ENCODE measurements around the gene HOXA11.

HOXA11 gene

GRCh38 chr7:27165996-27166530 is 19.0 kb downstream of the HOXA11 start:
- H3K4me3 ChIP-seq (ENCODE audit: low read depth, low read length) = peak overlapping the region; percentile 9; the same call in 1 of the 2 replicates
- TF ChIP-seq CTCF (IDR thresholded peaks at IDR 0.05; ENCODE audit: control insufficient read depth, extremely low read depth, insufficient read depth) = no peak

GRCh38 chr7:27165089-27165995 is 19.7 kb downstream of the HOXA11 start, which contains the start of gene HOXA9:
TSS of gene HOXA9 (minus strand) at chr7:27165537. CDS start at chr7:27165457, 80 bp downstream.
- DNase-seq (ENCODE audit: low read depth) = no peak
- TF ChIP-seq CTCF (IDR thresholded peaks at IDR 0.05; ENCODE audit: control insufficient read depth, extremely low read depth, insufficient read depth) = no peak
- peak within 1 kb of the TSS; percentile 9; the same call in 1 of the 2 replicates for H3K4me3 ChIP-seq (ENCODE audit: low read depth, low read length)

More at GRCh38 chr7:27165996-27166530, 19.0 kb downstream of the HOXA11 start:
- DNase-seq (ENCODE audit: low read depth) = no peak

GRCh38 chr7:27164367-27165088 is 20.5 kb downstream of the HOXA11 start:
- no peak for TF ChIP-seq CTCF (IDR thresholded peaks at IDR 0.05; ENCODE audit: control insufficient read depth, extremely low read depth, insufficient read depth)
- no peak for DNase-seq (ENCODE audit: low read depth)
- no peak overlapping the region for H3K4me3 ChIP-seq (ENCODE audit: low read depth, low read length)

GRCh38 chr7:27164045-27164366 is 21.0 kb downstream of the HOXA11 start:
- no peak overlapping the region for H3K4me3 ChIP-seq (ENCODE audit: low read depth, low read length)
- TF ChIP-seq CTCF (IDR thresholded peaks at IDR 0.05; ENCODE audit: control insufficient read depth, extremely low read depth, insufficient read depth) = no peak
- DNase-seq (ENCODE audit: low read depth) = no peak

GRCh38 chr7:27163288-27164044 is 21.6 kb downstream of the HOXA11 start:
- DNase-seq (ENCODE audit: low read depth) = no peak
- H3K4me3 ChIP-seq (ENCODE audit: low read depth, low read length) = no peak overlapping the region
- TF ChIP-seq CTCF (IDR thresholded peaks at IDR 0.05; ENCODE audit: control insufficient read depth, extremely low read depth, insufficient read depth) = no peak

- no peak overlapping the region for H3K4me3 ChIP-seq (ENCODE audit: low read depth, low read length)
Observed at GRCh38 chr7:27162561-27163287, 22.3 kb downstream of the HOXA11 start.

More at GRCh38 chr7:27162561-27163287, 22.3 kb downstream of the HOXA11 start:
- DNase-seq (ENCODE audit: low read depth) = no peak
- no peak for TF ChIP-seq CTCF (IDR thresholded peaks at IDR 0.05; ENCODE audit: control insufficient read depth, extremely low read depth, insufficient read depth)
